WTC11 (cell line): ENCODE measurements around the gene CNOT6L.

Experiments used
- FOXK1 ChIP-seq: sonication (generic); formaldehyde crosslinking; IDR thresholded peaks from 2 replicates; pipeline ENCODE4 v1.8.0; 2022; ENCODE audit warnings: mild to moderate bottlenecking, moderate library complexity, missing genetic modification reagents
- KAT7 ChIP-seq: sonication (generic); formaldehyde crosslinking; IDR thresholded peaks from 2 replicates; pipeline ENCODE4 v1.8.1; 2023; ENCODE audit warnings: missing genetic modification reagents, mild to moderate bottlenecking, borderline replicate concordance
- ZNF138 ChIP-seq: sonication (generic); formaldehyde crosslinking; conservative IDR thresholded peaks from 2 replicates; pipeline ENCODE4 v1.8.1; 2022; ENCODE audit warnings: mild to moderate bottlenecking, moderate library complexity, missing genetic modification reagents
- TF ChIP-seq, protein P1 (sequence below): fragments of 200-600 bp; IDR thresholded peaks from 2 replicates; pipeline ENCODE4 v1.8.0; 2022; ENCODE audit warnings: antibody characterized with exemption
- TF ChIP-seq, protein P2 (sequence below): sonication (generic); formaldehyde crosslinking; IDR thresholded peaks from 2 replicates; pipeline ENCODE4 v1.8.0; 2022; ENCODE audit warnings: missing genetic modification reagents

DNA sequence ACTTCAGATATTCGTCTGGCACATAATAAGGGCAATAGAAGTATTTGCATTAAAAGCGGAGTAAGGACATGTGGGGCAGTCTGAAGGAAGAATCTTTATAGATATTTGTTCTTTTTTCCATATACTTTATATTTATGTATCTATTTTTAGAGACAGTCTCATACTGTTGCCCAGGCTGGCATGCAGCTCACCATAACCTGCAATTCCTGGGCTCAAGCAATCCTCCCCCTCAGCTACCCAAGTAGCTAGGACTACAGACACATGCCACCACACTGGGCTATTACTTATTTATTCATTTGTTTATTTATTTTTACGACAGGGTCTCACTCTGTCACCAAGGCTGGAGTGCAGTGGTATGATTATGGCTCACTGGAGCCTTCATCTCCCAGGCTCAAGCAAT lies 26.8 kb upstream of the CNOT6L start:
- TF ChIP-seq, protein P1, sequence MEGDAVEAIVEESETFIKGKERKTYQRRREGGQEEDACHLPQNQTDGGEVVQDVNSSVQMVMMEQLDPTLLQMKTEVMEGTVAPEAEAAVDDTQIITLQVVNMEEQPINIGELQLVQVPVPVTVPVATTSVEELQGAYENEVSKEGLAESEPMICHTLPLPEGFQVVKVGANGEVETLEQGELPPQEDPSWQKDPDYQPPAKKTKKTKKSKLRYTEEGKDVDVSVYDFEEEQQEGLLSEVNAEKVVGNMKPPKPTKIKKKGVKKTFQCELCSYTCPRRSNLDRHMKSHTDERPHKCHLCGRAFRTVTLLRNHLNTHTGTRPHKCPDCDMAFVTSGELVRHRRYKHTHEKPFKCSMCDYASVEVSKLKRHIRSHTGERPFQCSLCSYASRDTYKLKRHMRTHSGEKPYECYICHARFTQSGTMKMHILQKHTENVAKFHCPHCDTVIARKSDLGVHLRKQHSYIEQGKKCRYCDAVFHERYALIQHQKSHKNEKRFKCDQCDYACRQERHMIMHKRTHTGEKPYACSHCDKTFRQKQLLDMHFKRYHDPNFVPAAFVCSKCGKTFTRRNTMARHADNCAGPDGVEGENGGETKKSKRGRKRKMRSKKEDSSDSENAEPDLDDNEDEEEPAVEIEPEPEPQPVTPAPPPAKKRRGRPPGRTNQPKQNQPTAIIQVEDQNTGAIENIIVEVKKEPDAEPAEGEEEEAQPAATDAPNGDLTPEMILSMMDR: no peak
- TF ChIP-seq KAT7 (CRISPR knock-in tag) (no peak), FOXK1 (CRISPR knock-in tag) (no peak), ZNF138 (CRISPR knock-in tag) (no peak)
- TF ChIP-seq, protein P2, sequence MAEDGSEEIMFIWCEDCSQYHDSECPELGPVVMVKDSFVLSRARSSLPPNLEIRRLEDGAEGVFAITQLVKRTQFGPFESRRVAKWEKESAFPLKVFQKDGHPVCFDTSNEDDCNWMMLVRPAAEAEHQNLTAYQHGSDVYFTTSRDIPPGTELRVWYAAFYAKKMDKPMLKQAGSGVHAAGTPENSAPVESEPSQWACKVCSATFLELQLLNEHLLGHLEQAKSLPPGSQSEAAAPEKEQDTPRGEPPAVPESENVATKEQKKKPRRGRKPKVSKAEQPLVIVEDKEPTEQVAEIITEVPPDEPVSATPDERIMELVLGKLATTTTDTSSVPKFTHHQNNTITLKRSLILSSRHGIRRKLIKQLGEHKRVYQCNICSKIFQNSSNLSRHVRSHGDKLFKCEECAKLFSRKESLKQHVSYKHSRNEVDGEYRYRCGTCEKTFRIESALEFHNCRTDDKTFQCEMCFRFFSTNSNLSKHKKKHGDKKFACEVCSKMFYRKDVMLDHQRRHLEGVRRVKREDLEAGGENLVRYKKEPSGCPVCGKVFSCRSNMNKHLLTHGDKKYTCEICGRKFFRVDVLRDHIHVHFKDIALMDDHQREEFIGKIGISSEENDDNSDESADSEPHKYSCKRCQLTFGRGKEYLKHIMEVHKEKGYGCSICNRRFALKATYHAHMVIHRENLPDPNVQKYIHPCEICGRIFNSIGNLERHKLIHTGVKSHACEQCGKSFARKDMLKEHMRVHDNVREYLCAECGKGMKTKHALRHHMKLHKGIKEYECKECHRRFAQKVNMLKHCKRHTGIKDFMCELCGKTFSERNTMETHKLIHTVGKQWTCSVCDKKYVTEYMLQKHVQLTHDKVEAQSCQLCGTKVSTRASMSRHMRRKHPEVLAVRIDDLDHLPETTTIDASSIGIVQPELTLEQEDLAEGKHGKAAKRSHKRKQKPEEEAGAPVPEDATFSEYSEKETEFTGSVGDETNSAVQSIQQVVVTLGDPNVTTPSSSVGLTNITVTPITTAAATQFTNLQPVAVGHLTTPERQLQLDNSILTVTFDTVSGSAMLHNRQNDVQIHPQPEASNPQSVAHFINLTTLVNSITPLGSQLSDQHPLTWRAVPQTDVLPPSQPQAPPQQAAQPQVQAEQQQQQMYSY: no peak
